ENCODE data around the gene RIC3. TPM values are rescaled to one million over a fixed set of nuclear protein-coding genes. Genes with fewer than 3 reads are reported as not detected.

The RIC3 gene
- total and polyA plus RNA-seq, 2 of the 8 experiments (the other 6 are each of a cell fraction or from before 2014, with no cell fraction given), result 6.4 to 15.5 TPM

DNA sequence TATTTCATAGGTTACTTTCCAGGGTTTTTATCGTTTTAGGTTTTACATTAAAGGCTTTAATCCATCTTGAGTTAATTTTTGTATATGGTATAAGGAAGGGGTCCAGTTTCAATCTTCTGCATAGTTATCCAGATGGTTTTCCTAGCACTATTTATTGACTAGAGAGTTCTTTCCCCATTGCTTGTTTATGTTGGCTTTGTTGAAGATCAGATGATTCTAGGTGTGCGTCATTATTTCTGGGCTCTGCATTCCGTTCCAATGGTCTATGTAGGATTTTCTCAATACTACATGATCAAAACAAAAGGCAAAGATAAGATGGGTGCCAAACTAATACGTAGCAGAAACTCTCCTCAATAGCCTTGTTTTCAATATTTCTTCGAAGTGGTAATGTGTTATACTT lies 14.3 kb upstream of the RIC3 start (continued):
- TF ChIP-seq, protein P1, sequence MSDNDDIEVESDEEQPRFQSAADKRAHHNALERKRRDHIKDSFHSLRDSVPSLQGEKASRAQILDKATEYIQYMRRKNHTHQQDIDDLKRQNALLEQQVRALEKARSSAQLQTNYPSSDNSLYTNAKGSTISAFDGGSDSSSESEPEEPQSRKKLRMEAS (IDR thresholded peaks at IDR 0.05), result no peak
- TF ChIP-seq SP1 (IDR thresholded peaks at IDR 0.05; ENCODE audit: low read depth, low read length), result no peak
- TF ChIP-seq NANOG (IDR thresholded peaks at IDR 0.05; ENCODE audit: insufficient read depth, low read depth, low read length, poor library complexity, severe bottlenecking), result no peak
- TF ChIP-seq, protein P2, sequence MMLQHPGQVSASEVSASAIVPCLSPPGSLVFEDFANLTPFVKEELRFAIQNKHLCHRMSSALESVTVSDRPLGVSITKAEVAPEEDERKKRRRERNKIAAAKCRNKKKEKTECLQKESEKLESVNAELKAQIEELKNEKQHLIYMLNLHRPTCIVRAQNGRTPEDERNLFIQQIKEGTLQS (IDR thresholded peaks at IDR 0.05; ENCODE audit: insufficient read depth, low read depth, low read length), result no peak
- TF ChIP-seq CTBP2 (IDR thresholded peaks at IDR 0.05; ENCODE audit: borderline replicate concordance, insufficient read depth, insufficient read length, low read length), result no peak
